Spinal cord (tissue), 10 donors: ENCODE results near the gene ERBIN. TPM values are rescaled to one million over a fixed set of nuclear protein-coding genes. Genes with fewer than 3 reads are reported as not detected.
"Not testable (repeated sequence)": the region's sequence is repeated elsewhere in the genome, so short reads cannot be mapped to it uniquely, and the experiment has no call there.

Source experiments
- DNase-seq, 6 donors: peaks; one replicate each; pipeline versions ENCODE4 v3.0.0 to v3.0.0-alpha.2; 2013 to 2015; ENCODE audit warnings: low spot score in 6 of 6, low read depth in 4 of 6
- H3K27ac ChIP-seq: one replicate; pipeline ENCODE4 v1.5.1; 2013; ENCODE audit warnings: low read depth, low read length, control low read depth
- H3K27me3 ChIP-seq: one replicate; pipeline ENCODE4 v1.6.1; 2013; ENCODE audit warnings: low read length; ENCODE audit not compliant: control insufficient read depth, insufficient read depth
- H3K36me3 ChIP-seq: one replicate; pipeline ENCODE4 v1.6.1; 2013; ENCODE audit warnings: low read length; ENCODE audit not compliant: control insufficient read depth, insufficient read depth
- H3K4me1 ChIP-seq: one replicate; pipeline ENCODE4 v1.6.1; 2013; ENCODE audit warnings: low read length; ENCODE audit not compliant: control insufficient read depth, insufficient read depth
- H3K4me3 ChIP-seq: one replicate; pipeline ENCODE4 v1.5.1; 2013; ENCODE audit warnings: low read depth, low read length, control low read depth
- H3K9me3 ChIP-seq: one replicate; pipeline ENCODE4 v1.6.1; 2013; ENCODE audit warnings: low read length; ENCODE audit not compliant: control insufficient read depth, insufficient read depth
- WGBS: methylation state at CpG from one replicate; pipeline ENCODE4 v1.1.5; 2013; ENCODE audit warnings: missing lambda C conversion rate; ENCODE audit not compliant: insufficient coverage; 5-methylcytosine and 5-hydroxymethylcytosine counted together
- polyA plus RNA-seq, 2 donors: library from polyadenylated mRNA; unstranded; fragments of 120-200 nt; gene quantifications; one replicate each; pipeline ENCODE4 v1.2.1, GENCODE V29; 2013; ENCODE audit not compliant: insufficient read length in 2 of 2
- total RNA-seq, 2 donors: library from RNA; depleted of rRNA in 1 of 2; stranded (reverse); fragments of 120-200 nt in 1 of 2; fragments of >200 nt in 1 of 2; gene quantifications; one replicate each; pipeline versions ENCODE4 v1.2.3 to v1.2.4, GENCODE V29; 2013 to 2014
- donor health status: healthy.

ERBIN gene
- total and polyA plus RNA-seq, 4 donors, result 47.2 to 137 (median 66.0) TPM

DNA sequence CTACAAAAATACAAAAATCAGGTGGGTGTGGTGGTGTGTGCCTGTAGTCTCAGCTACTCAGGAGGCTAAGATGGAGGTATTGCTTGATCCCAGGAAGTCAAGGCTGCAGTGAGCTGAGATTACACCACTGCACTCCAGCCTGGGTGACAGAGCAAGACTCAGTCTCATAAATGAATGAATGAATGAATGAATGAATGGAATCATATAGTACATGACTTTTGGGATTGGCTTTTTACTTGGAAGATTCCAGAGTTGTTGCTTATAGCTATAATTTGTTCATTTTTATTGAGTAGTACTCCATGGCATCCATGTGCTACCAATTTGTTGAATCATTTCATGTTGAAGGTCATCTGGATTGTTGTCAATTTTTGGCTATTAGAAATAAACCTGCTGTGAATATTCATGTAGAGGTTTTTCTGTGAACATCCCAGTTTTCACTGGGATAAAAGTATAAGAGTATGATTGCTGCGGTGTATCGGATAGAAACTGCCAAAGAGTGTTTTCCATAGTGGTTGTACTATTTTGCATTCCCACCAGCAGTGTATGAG lies 19.9 kb downstream of the ERBIN start:
- no peaks in the 10 kb centered on the region for H3K27me3 ChIP-seq
- no peaks in the 10 kb centered on the region for H3K36me3 ChIP-seq
- no peaks in the 10 kb centered on the region for H3K4me1 ChIP-seq
- no peak overlapping the region for H3K4me3 ChIP-seq
- H3K9me3 ChIP-seq, result no peaks in the 10 kb centered on the region
- no peak for DNase-seq
- no peak overlapping the region for H3K27ac ChIP-seq
- no CpG with 5 or more reads among the region's 2 CpGs for WGBS

DNA sequence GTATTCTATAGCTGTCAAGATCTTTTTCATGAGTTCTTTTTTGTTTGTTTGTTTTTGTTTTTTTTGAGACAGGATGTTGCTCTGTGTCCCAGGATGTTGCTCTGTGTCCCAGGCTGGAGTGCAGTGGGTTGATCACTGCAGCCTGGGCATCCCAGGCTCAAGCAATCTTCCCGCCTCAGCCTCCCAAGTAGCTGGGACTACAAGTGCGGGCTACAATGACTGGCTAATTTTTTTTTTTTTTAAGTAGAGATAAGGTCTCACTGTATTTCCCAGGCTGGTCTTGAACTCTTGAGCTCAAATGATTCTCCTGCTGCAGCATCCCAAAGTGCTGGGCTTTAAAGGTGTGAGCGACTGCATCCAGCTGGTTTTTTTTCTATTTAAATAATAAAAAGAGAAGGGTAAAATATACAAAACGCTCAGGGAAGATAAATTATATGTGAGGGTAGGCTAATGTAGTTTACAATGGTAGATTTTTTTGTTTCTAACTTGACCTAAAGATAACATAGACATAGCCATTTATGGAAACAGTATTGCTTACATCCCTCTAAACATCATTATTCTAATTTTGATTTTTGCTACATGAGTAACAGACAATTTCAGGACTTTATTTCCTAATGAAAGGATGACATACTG lies 21.9 kb downstream of the ERBIN start:
- no peak for DNase-seq
- no peak overlapping the region for H3K27ac ChIP-seq

GRCh38 chr5:65951330-65951729 lies 25.0 kb downstream of the ERBIN start:
- H3K4me1 ChIP-seq, result no peaks in the 10 kb centered on the region
- no peak overlapping the region for H3K4me3 ChIP-seq
- no peaks in the 10 kb centered on the region for H3K36me3 ChIP-seq
- no peak for DNase-seq
- WGBS, result 100% methylated on average over 2 of the region's 3 CpGs
- no peak overlapping the region for H3K27ac ChIP-seq
- no peaks in the 10 kb centered on the region for H3K9me3 ChIP-seq
- no peaks in the 10 kb centered on the region for H3K27me3 ChIP-seq

More for the DNA sequence above, 21.9 kb downstream of the ERBIN start:
- Histone ChIP-seq H3K36me3 (no peaks in the 10 kb centered on the region), H3K4me1 (no peaks in the 10 kb centered on the region), H3K27me3 (no peaks in the 10 kb centered on the region), H3K4me3 (no peak overlapping the region), H3K9me3 (no peaks in the 10 kb centered on the region)
- 100% methylated on average over 1 of the region's 4 CpGs for WGBS

DNA sequence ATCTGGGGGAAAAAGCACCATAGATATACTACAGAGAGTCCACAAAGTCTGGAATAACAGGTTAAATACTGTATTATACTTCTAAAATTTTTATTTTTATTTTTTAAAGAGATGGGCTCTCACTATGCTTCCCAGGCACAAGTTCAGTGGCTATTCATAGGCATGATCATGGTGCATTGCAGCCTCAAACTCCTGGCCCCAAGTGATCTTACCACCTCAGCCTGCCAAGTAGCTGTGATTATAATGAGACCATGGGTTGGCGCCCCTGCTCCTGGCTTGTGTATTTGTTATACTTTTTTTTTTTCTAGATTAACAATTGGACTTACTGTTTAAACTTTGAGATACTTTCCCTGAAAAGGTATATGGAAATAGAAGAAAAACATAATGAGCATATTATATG lies 25.9 kb downstream of the ERBIN start:
- no peaks in the 10 kb centered on the region for H3K36me3 ChIP-seq
- no peaks in the 10 kb centered on the region for H3K27me3 ChIP-seq
- no peaks in the 10 kb centered on the region for H3K9me3 ChIP-seq
- H3K4me3 ChIP-seq, result no peak overlapping the region
- no peak for DNase-seq
- WGBS, result no CpG with 5 or more reads among the region's 1 CpG
- H3K27ac ChIP-seq, result no peak overlapping the region
- no peaks in the 10 kb centered on the region for H3K4me1 ChIP-seq

DNA sequence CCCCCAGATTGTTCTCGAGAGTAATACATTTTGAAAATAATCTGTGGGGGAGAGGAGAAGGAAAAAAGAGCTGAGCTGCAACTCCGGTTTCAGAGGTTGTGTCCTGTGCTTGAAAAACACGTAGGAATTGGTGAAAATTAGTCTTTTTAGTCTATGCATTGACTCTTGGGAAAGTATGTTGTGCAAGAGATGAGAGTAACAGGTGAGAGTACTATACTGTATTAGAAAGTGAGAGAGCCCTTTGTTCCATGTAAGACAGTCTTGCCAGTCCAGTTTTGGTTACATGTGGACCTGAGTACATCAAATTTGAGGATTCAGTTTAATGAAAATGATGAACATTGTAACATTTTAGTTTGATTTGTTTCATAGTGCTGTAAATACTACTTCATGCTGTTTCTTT lies 27.8 kb downstream of the ERBIN start:
- Histone ChIP-seq H3K4me3 (no peak overlapping the region), H3K4me1 (no peaks in the 10 kb centered on the region), H3K36me3 (no peaks in the 10 kb centered on the region), H3K9me3 (no peaks in the 10 kb centered on the region), H3K27ac (no peak overlapping the region), H3K27me3 (no peaks in the 10 kb centered on the region)
- WGBS, result 95% methylated on average over 2 of the region's 3 CpGs
- DNase-seq, result no peak

GRCh38 chr5:65955746-65956145 lies 29.4 kb downstream of the ERBIN start:
- WGBS, result no CpG with 5 or more reads among the region's 3 CpGs
- DNase-seq, result no peak
- Histone ChIP-seq H3K27me3 (no peaks in the 10 kb centered on the region), H3K27ac (no peak overlapping the region), H3K4me1 (no peaks in the 10 kb centered on the region), H3K9me3 (no peaks in the 10 kb centered on the region), H3K36me3 (no peaks in the 10 kb centered on the region), H3K4me3 (no peak overlapping the region)

GRCh38 chr5:65957703-65958102 lies 31.3 kb downstream of the ERBIN start:
- not testable (repeated sequence) for H3K27ac ChIP-seq, H3K27me3 ChIP-seq, H3K36me3 ChIP-seq, DNase-seq, H3K4me3 ChIP-seq, H3K4me1 ChIP-seq, H3K9me3 ChIP-seq
- WGBS, result 100% methylated on average over 14 of the region's 30 CpGs

- H3K27me3 ChIP-seq, result no peaks in the 10 kb centered on the region
- no peak overlapping the region for H3K27ac ChIP-seq
- H3K9me3 ChIP-seq, result no peaks in the 10 kb centered on the region
- no peaks in the 10 kb centered on the region for H3K36me3 ChIP-seq
- H3K4me3 ChIP-seq, result no peak overlapping the region
- H3K4me1 ChIP-seq, result no peaks in the 10 kb centered on the region
- no peak for DNase-seq
These were observed 35.3 kb downstream of the ERBIN start for GRCh38 chr5:65961633-65962032.

DNA sequence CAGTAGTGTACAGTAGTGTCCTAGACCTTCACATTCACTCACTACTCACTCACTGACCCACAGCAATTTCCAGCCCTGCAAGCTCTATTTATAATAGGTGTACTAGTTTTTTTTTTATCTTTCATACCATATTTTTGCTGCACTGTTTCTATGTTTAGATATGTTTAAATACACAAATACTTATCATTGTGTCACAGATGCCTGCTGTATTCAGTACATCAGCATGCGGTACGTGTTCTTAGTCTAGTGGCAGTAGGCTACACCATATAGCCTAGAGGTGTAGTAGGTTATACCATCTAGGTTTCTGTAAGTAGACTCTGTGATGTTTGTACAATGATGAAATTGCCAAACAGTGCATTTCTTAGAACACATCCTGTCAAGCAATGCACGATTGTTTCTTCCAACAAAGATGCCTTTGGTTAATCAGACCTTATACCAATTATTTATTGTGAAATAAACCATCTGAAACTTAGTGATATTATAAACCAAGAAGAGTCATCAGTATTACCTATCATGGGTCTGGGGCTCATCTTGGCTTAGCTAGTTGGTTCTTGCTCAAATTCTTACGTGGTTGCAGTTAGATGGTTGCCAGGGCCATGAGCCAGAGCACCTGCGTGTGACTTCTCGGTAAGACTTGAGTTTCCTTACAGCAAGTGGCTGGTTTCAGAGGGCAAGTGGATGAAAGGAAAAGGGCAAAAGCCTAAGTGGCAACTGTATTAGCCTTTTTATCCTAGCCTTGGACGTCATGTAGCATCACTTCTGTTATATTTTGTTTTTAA lies 41.1 kb downstream of the ERBIN start:
- H3K4me3 ChIP-seq, result no peak overlapping the region
- H3K27ac ChIP-seq, result no peak overlapping the region
- H3K27me3 ChIP-seq, result no peaks in the 10 kb centered on the region
- no peaks in the 10 kb centered on the region for H3K9me3 ChIP-seq
- no peak for DNase-seq
- H3K4me1 ChIP-seq, result no peaks in the 10 kb centered on the region
- no peaks in the 10 kb centered on the region for H3K36me3 ChIP-seq
- 77% methylated on average over 3 of the region's 7 CpGs for WGBS
